Stimulated activated CD4-positive, alpha-beta T cell treated with anti-CD3 and anti-CD28 coated beads, Interleukin-12 subunit alpha, Interleukin-12 subunit beta, amount 100 ng/mL, for 24 hours (primary cell): ENCODE measurements around the gene DBNDD2.
A peak's percentile ranks its signal among the peaks of the same experiment; 100 is the strongest.

Experiments
- DNase-seq, 2 experiments: peaks; one replicate each; pipeline ENCODE4 v3.0.0-alpha.2; 2020; ENCODE audit warnings: low read depth in 2 of 2

The DBNDD2 gene

DNA sequence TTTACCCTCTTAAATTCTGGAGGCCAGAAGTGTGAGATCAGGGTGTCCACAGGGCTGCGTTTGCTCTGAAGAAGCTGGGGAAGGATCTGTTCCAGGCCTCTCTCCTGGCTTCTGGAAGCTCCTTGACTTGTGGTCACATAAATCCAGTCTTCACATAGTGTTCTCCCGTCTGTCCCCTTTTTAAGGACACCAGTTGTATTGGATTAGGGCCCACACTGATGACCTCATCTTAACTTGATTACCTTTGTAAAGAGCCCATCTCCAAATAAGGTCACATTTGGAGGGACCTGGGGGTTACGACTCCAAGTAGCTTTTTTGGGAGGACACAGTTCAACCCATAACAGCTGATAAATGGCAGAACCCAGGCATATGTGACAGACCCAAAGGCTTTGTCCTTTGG lies 41.4 kb downstream of the DBNDD2 start:
- no peak for DNase-seq

DNA sequence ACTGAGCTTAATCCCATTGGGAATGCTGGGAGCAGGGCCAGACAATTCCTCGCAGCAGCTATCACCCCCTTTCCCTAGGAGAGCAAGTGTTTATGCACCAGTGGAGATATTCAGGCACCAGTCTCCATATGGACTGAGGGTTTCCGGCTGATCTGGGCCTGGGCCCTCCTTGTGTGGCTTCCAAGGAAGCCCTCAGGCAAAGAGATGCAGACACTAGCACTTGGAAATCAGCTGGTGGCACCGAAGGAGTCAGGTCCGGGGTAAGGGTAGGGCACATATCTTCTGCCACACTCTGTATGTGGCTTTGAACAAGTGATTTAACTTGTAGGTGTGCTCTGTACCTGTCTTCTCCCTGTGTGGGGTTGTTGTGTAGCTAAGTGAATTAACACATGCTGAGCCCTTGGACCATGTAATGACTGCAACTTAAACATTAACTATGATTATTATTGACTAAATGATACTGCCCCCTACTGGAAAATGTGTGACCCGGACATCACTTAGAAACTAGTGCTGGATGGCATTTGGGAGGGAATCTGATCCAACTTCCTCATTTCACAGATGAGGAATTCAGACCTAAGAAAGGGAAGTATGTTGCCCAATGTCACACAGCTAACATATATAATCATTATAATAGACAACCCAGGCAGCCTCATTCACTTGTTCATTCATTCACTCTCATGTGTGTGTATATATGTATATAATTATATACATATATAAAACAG lies 42.2 kb downstream of the DBNDD2 start:
- no peak for DNase-seq

DNA sequence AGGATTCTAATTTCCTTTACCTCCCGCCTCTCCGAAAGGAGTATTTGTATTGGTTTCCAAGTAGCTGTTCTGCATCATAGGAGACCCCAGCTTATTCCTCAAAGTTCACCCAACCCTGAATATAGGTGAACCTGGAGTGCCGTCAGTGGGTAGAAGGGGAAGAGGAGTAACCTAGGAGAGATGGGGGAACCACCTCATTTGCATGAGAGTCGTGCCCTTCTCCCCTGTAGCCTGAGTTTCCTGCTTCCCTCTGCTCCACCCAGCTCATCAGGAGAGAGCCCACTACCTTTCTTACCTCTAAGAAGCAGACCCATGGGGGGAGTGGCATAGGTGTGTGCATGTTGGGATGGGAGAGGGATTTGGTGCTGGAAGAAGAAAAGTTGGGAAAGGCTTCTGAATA lies 44.1 kb downstream of the DBNDD2 start:
- DNase-seq: no peak

DNA sequence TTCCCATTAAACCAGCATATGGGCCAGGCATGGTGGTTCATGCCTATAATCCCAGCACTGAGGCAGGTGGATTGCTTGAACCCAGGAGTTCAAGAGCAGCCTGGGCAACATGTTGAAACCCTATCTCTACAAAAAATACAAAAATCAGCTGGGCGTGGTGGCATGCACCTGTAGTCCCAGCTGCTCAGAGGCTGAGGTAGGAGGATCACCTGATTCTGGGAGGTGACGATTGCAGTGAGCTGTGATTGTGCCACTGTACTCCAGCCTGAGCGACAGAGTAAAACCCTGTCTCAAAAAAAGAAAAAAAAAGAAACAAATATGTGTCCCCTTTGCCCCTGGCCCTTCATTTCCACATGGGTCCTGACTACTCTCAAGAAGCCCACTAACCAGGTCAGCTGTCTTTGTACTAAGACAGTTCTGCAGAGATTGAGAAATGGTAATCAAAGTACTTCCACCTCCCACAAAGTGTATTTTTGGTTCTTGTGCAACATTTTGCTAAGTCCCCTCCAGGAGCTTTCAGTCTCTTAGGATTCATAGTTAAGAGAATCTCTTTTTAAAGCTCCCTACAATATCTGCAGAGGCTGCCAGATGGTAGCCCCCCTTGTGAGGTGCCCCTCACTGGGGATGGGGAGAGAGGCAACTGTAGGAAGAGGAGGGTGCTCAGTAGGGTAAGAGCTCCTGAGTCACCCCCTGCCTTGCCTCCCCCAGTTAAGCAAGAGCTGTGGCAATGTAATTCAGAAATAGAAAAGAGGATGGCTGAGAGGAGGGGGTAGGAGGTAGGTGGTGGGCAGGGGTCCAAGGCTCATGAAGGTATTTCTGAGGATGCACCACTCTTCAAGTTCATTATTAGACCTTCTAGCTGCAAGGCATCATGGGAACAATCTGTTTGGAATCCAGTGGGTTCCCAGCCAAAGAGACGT lies 44.9 kb downstream of the DBNDD2 start:
- no peak for DNase-seq

DNA sequence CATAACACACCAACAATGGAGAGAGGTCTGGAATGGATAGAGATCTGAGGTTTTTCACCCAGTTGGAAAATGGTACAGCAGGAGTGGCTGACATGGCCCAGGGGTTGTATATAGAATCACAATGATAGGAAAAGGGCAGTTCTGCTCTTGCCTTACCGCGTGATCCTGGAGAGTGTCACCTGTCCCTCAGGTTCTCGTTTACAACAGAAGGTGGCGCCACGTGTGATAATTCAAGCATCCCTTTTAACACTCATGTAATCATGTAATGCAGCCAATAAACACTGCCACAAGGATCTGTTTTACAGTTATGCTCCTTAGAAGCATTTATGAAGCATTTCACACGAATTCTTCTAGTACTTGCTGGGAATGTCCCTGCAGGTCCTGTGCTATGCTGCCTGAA lies 48.5 kb downstream of the DBNDD2 start:
- peak in 1 of 2 experiments; percentile 28 for DNase-seq

DNA sequence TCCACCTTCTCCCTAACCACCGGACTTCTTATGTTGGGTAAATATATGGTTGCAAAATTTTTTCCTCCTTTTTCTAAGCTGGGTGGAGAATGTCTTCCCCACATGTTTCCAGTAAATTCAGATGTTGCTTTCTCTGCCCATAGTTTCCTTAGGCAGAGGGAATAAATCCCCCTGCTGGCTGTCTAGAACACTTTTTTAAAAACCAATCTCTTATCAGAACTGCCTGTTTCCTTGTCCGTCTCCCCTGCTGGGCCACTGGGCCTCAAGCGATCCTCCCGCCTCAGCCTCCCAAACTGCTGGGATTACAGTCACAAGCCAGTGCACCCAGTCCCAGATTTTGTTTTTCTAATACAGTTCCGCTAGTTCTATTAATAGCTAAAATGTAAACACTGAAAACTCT lies 51.5 kb downstream of the DBNDD2 start:
- no peak for DNase-seq
